ENCODE data around the gene COX7A2L.
A peak's percentile ranks its signal among the peaks of the same experiment; 100 is the strongest.

The COX7A2L gene

DNA sequence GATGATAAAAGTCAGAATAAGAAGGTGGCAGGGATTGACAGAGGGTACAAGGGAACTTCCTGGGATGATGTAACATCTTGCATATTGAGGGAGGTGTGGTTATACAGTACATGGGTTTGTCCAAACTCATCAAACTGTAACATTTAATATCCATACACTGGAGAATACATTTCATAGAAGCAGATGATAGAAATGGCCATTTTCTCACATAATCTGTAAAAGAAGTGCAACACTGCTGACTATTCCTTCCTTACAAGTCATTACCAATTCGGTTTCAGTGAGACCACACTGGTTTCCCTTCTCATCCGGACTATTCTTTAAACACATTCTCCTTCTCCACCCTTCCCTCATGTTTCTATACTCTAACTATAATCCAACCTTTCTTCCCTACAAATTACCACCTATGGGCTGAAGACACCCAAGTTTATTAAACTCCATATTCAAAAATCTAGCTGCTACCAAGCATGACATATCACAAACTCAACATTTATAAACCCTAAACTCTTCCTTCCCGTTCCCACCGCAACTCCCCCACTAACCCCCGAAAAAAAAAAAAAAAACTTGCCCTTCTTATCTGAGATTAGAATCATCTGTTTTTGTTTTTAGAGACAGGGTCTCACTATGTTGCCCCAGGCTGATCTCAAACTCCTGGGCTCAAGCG, 1.6 kb downstream of the COX7A2L start:
- TF ChIP-seq, protein P1, sequence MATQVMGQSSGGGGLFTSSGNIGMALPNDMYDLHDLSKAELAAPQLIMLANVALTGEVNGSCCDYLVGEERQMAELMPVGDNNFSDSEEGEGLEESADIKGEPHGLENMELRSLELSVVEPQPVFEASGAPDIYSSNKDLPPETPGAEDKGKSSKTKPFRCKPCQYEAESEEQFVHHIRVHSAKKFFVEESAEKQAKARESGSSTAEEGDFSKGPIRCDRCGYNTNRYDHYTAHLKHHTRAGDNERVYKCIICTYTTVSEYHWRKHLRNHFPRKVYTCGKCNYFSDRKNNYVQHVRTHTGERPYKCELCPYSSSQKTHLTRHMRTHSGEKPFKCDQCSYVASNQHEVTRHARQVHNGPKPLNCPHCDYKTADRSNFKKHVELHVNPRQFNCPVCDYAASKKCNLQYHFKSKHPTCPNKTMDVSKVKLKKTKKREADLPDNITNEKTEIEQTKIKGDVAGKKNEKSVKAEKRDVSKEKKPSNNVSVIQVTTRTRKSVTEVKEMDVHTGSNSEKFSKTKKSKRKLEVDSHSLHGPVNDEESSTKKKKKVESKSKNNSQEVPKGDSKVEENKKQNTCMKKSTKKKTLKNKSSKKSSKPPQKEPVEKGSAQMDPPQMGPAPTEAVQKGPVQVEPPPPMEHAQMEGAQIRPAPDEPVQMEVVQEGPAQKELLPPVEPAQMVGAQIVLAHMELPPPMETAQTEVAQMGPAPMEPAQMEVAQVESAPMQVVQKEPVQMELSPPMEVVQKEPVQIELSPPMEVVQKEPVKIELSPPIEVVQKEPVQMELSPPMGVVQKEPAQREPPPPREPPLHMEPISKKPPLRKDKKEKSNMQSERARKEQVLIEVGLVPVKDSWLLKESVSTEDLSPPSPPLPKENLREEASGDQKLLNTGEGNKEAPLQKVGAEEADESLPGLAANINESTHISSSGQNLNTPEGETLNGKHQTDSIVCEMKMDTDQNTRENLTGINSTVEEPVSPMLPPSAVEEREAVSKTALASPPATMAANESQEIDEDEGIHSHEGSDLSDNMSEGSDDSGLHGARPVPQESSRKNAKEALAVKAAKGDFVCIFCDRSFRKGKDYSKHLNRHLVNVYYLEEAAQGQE (IDR thresholded peaks at IDR 0.05; ENCODE audit: insufficient read depth in 1 of 2, low read depth in 2 of 2, low read length in 2 of 2): no peak
- TF ChIP-seq SIN3A (IDR thresholded peaks at IDR 0.05; ENCODE audit: borderline replicate concordance, insufficient read depth, low read length) (no peak), TAF1 (IDR thresholded peaks at IDR 0.05; ENCODE audit: borderline replicate concordance, insufficient read depth, low read length) (no peak), FOXP2 (optimal IDR thresholded peaks at IDR 0.05; ENCODE audit: borderline replicate concordance, extremely low read depth, extremely low read length, insufficient read depth) (no peak), POLR2AphosphoS5 (IDR thresholded peaks at IDR 0.05; ENCODE audit: low read depth, low read length) (peak; percentile 34; the same call in 1 of the 2 replicates)

GRCh38 chr2:42353792-42354429, 7.1 kb downstream of the COX7A2L start:
- TF ChIP-seq POLR2AphosphoS5 (IDR thresholded peaks at IDR 0.05; ENCODE audit: low read depth, low read length) (no peak), FOXP2 (optimal IDR thresholded peaks at IDR 0.05; ENCODE audit: borderline replicate concordance, extremely low read depth, extremely low read length, insufficient read depth) (no peak), SIN3A (IDR thresholded peaks at IDR 0.05; ENCODE audit: borderline replicate concordance, insufficient read depth, low read length) (no peak), TAF1 (IDR thresholded peaks at IDR 0.05; ENCODE audit: borderline replicate concordance, insufficient read depth, low read length) (no peak)
- TF ChIP-seq, protein P1 (IDR thresholded peaks at IDR 0.05; ENCODE audit: insufficient read depth in 1 of 2, low read depth in 2 of 2, low read length in 2 of 2): no peak

GRCh38 chr2:42351864-42352263, 9.2 kb downstream of the COX7A2L start:
- no peak for TF ChIP-seq FOXP2 (optimal IDR thresholded peaks at IDR 0.05; ENCODE audit: borderline replicate concordance, extremely low read depth, extremely low read length, insufficient read depth)

DNA sequence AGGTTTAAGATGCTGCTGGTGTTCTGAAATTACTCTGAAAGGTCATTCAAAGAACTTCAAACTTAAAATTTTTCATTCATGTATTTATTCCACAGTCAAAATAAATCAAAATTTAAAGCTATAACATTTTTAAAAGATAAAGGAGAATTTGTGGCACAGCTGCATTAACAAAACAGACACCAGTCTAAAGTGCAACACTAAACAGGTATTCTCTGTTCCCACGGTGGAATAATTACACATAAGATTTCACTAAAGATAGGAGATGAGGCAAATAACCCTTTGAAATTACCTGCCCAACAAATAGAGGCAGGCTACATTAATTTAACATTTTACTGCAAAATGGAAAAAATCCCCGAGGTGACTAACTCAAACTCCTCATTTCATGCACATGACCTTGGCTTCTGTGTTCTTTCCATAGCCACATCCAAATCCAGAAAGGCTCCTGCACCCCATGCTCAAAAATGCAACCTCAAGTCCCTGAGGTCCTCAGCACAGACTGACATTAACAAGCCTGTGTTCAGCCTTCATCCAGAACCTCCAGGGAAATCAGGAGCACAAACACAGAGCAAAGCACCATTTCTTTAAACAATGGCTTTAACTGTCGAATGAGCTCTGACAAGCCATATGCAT, 10.5 kb downstream of the COX7A2L start:
- no peak for TF ChIP-seq FOXP2 (optimal IDR thresholded peaks at IDR 0.05; ENCODE audit: borderline replicate concordance, extremely low read depth, extremely low read length, insufficient read depth)
- no peak for TF ChIP-seq POLR2AphosphoS5 (IDR thresholded peaks at IDR 0.05; ENCODE audit: low read depth, low read length)
- no peak for TF ChIP-seq TAF1 (IDR thresholded peaks at IDR 0.05; ENCODE audit: borderline replicate concordance, insufficient read depth, low read length)
- TF ChIP-seq SIN3A (IDR thresholded peaks at IDR 0.05; ENCODE audit: borderline replicate concordance, insufficient read depth, low read length): no peak
- TF ChIP-seq, protein P1 (IDR thresholded peaks at IDR 0.05; ENCODE audit: insufficient read depth in 1 of 2, low read depth in 2 of 2, low read length in 2 of 2): no peak

- TF ChIP-seq POLR2AphosphoS5 (IDR thresholded peaks at IDR 0.05; ENCODE audit: low read depth, low read length) (no peak), TAF1 (IDR thresholded peaks at IDR 0.05; ENCODE audit: borderline replicate concordance, insufficient read depth, low read length) (no peak), FOXP2 (optimal IDR thresholded peaks at IDR 0.05; ENCODE audit: borderline replicate concordance, extremely low read depth, extremely low read length, insufficient read depth) (no peak), SIN3A (IDR thresholded peaks at IDR 0.05; ENCODE audit: borderline replicate concordance, insufficient read depth, low read length) (no peak)
- TF ChIP-seq, protein P1 (IDR thresholded peaks at IDR 0.05; ENCODE audit: insufficient read depth in 1 of 2, low read depth in 2 of 2, low read length in 2 of 2): no peak
Observed at GRCh38 chr2:42348113-42348805, 12.8 kb downstream of the COX7A2L start.
